Parathyroid adenoma (tissue), 2 donors: Measurements from ENCODE around the gene ALDH3A2.

ENCODE experiments used
- H2AFZ ChIP-seq: fragments of 300-600 bp; sonication (generic); one replicate; pipeline ENCODE4 v1.7.0; 2017; ENCODE audit warnings: antibody characterized with exemption, mild to moderate bottlenecking
- H3K27ac ChIP-seq: fragments of 300-600 bp; sonication (generic); one replicate; pipeline ENCODE4 v1.7.0; 2017
- H3K27me3 ChIP-seq: fragments of 300-600 bp; sonication (generic); one replicate; pipeline ENCODE4 v1.7.0; 2017; ENCODE audit warnings: low read length; ENCODE audit not compliant: control insufficient read depth, insufficient read depth
- H3K36me3 ChIP-seq: fragments of 300-600 bp; sonication (generic); one replicate; pipeline ENCODE4 v1.7.0; 2017; ENCODE audit warnings: low read length; ENCODE audit not compliant: control insufficient read depth, insufficient read depth
- H3K4me1 ChIP-seq: fragments of 300-600 bp; sonication (generic); one replicate; pipeline ENCODE4 v1.7.0; 2017; ENCODE audit warnings: control low read depth
- H3K4me2 ChIP-seq: fragments of 300-600 bp; sonication (generic); one replicate; pipeline ENCODE4 v1.7.0; 2017; ENCODE audit warnings: low read length
- H3K4me3 ChIP-seq: fragments of 300-600 bp; sonication (generic); one replicate; pipeline ENCODE4 v1.7.0; 2017; ENCODE audit warnings: low read depth, low read length
- H3K79me2 ChIP-seq: fragments of 300-600 bp; sonication (generic); one replicate; pipeline ENCODE4 v1.7.0; 2017; ENCODE audit warnings: control low read depth
- H3K9ac ChIP-seq: fragments of 300-600 bp; sonication (generic); one replicate; pipeline ENCODE4 v1.7.0; 2017; ENCODE audit warnings: mild to moderate bottlenecking
- H3K9me3 ChIP-seq: fragments of 300-600 bp; sonication (generic); one replicate; pipeline ENCODE4 v1.7.0; 2017; ENCODE audit warnings: low read length; ENCODE audit not compliant: control insufficient read depth
- TF ChIP-seq, protein P1 (sequence below): fragments of 300-600 bp; sonication (generic); IDR thresholded peaks from one replicate; pipeline ENCODE4 v1.7.0; 2017; ENCODE audit warnings: antibody characterized with exemption, mild to moderate bottlenecking
- donor health status: primary hyperparathyroidism.

Gene ALDH3A2

GRCh38 chr17:19709841-19710240 lies 61.3 kb downstream of the ALDH3A2 start:
- Histone ChIP-seq H2AFZ (no peak overlapping the region), H3K4me1 (no peaks in the 10 kb centered on the region)
- TF ChIP-seq, protein P1, sequence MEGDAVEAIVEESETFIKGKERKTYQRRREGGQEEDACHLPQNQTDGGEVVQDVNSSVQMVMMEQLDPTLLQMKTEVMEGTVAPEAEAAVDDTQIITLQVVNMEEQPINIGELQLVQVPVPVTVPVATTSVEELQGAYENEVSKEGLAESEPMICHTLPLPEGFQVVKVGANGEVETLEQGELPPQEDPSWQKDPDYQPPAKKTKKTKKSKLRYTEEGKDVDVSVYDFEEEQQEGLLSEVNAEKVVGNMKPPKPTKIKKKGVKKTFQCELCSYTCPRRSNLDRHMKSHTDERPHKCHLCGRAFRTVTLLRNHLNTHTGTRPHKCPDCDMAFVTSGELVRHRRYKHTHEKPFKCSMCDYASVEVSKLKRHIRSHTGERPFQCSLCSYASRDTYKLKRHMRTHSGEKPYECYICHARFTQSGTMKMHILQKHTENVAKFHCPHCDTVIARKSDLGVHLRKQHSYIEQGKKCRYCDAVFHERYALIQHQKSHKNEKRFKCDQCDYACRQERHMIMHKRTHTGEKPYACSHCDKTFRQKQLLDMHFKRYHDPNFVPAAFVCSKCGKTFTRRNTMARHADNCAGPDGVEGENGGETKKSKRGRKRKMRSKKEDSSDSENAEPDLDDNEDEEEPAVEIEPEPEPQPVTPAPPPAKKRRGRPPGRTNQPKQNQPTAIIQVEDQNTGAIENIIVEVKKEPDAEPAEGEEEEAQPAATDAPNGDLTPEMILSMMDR, result no peak

GRCh38 chr17:19712436-19713004 lies 64.0 kb downstream of the ALDH3A2 start:
- H3K79me2 ChIP-seq, result no peaks in the 10 kb centered on the region
- H2AFZ ChIP-seq, result no peak overlapping the region
- H3K27ac ChIP-seq, result no peak overlapping the region
- TF ChIP-seq, protein P1, result no peak
- H3K4me1 ChIP-seq, result no peaks in the 10 kb centered on the region
- no peaks in the 10 kb centered on the region for H3K9me3 ChIP-seq
- no peaks in the 10 kb centered on the region for H3K27me3 ChIP-seq
- no peak overlapping the region for H3K4me2 ChIP-seq
- H3K4me3 ChIP-seq, result no peak overlapping the region
- no peak overlapping the region for H3K9ac ChIP-seq
- H3K36me3 ChIP-seq, result no peaks in the 10 kb centered on the region

More at GRCh38 chr17:19709841-19710240, 61.3 kb downstream of the ALDH3A2 start:
- Histone ChIP-seq H3K9ac (no peak overlapping the region), H3K27me3 (no peaks in the 10 kb centered on the region), H3K79me2 (no peaks in the 10 kb centered on the region), H3K27ac (no peak overlapping the region), H3K36me3 (no peaks in the 10 kb centered on the region), H3K4me3 (no peak overlapping the region), H3K4me2 (no peak overlapping the region), H3K9me3 (no peaks in the 10 kb centered on the region)

DNA sequence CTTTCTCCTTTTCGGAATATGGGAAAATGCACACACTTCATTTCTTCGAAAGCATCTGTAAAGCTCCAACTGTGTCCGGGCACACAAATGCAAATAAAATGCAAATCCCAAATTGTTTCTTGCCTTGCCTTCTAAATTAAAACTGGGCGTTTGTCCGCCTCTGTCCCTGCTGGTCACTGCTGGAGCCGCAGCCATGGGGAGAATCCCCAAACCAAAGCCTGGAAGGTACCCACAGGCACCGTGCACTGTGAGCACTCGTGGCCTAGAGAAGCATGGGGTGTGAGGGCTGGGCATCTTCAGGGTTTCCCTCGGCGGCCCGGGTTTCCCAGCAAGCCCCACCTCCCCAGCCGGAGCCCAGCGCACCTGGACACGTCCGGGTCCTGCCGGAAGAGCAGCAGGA lies 64.9 kb downstream of the ALDH3A2 start:
- no peaks in the 10 kb centered on the region for H3K9me3 ChIP-seq
- no peak overlapping the region for H2AFZ ChIP-seq
- no peaks in the 10 kb centered on the region for H3K79me2 ChIP-seq
- H3K4me3 ChIP-seq, result no peak overlapping the region
- H3K9ac ChIP-seq, result no peak overlapping the region
- TF ChIP-seq, protein P1, result no peak
- no peak overlapping the region for H3K4me2 ChIP-seq
- H3K4me1 ChIP-seq, result no peaks in the 10 kb centered on the region
- H3K27ac ChIP-seq, result no peak overlapping the region
- H3K36me3 ChIP-seq, result no peaks in the 10 kb centered on the region
- no peaks in the 10 kb centered on the region for H3K27me3 ChIP-seq

DNA sequence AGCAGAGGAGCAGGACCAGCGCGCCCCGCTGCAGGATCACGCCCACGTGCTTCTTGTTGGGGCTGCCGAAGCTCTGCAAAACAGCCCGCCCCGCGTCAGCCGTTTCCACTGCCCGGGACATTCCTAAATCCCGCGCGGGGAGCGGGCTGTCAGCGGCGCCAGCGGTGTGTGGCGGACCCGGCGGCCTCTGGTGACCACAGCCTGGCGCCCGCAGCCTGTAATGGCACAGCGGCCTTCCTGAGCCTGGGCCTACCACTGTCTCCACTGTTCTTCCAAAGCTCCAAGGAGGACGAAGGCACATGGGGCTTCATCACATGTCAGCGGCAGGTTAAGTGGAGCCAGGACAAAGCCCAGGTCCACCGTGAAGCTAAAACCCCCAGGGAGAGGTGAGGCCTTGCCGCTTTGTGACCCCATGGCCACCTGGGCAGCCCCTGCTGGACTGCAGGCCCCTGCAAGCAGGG lies 65.4 kb downstream of the ALDH3A2 start:
- Histone ChIP-seq H3K4me1 (no peaks in the 10 kb centered on the region), H3K9ac (no peak overlapping the region), H3K79me2 (no peaks in the 10 kb centered on the region), H3K4me2 (no peak overlapping the region), H3K4me3 (no peak overlapping the region), H3K9me3 (no peaks in the 10 kb centered on the region), H3K36me3 (no peaks in the 10 kb centered on the region), H2AFZ (no peak overlapping the region), H3K27me3 (no peaks in the 10 kb centered on the region), H3K27ac (no peak overlapping the region)
- TF ChIP-seq, protein P1, result no peak
